ENCODE data around the gene TAS2R10. TPM values are rescaled to one million over a fixed set of nuclear protein-coding genes. Genes with fewer than 3 reads are reported as not detected.

TAS2R10 gene
- total RNA-seq, 4 donors from 2014 or later = 0.68 to 1.1 (median 0.75) TPM

GRCh38 chr12:10779103-10779502 is 47.1 kb downstream of the TAS2R10 start:
- H3K4me3 ChIP-seq = no peak overlapping the region
- TF ChIP-seq POLR2A (IDR thresholded peaks at IDR 0.05) = no peak
- H3K4me1 ChIP-seq = no peaks in the 10 kb centered on the region
- 87% methylated on average over 2 of the region's 2 CpGs for WGBS
- H3K27ac ChIP-seq = no peak overlapping the region
- H3K36me3 ChIP-seq = no peaks in the 10 kb centered on the region
- H3K9me3 ChIP-seq = no peaks in the 10 kb centered on the region
- H3K27me3 ChIP-seq = peaks cover 4% of the 10 kb centered on the region
- no peak for DNase-seq (ENCODE audit: low spot score in 2 of 2)

Other genes with a start within 250 kb of the TAS2R10 start
- gene MAGOHB, start 212.7 kb downstream of the TAS2R10 start, total RNA-seq = 10 to 100 TPM in 2 of 4 donors, 1 to 10 TPM in 2; 6.0 to 27.8 (median 10.3) TPM
- gene STYK1, start 152.3 kb downstream of the TAS2R10 start, total RNA-seq = 1 to 10 TPM; 1.0 to 2.3 (median 1.2) TPM
- 100 to 1,000 TPM; 610 to 832 (median 677) TPM for gene YBX3, start 103.0 kb downstream of the TAS2R10 start, total RNA-seq
- gene TAS2R7, start 23.7 kb downstream of the TAS2R10 start, total RNA-seq = not detected
- gene TAS2R8, start 19.1 kb downstream of the TAS2R10 start, total RNA-seq = not detected
- not detected for gene TAS2R9, start 16.2 kb downstream of the TAS2R10 start, total RNA-seq
- gene PRR4, start 23.1 kb upstream of the TAS2R10 start, total RNA-seq = 100 to 1,000 TPM in 2 of 4 donors, 10 to 100 TPM in 2; 37.1 to 399 (median 124) TPM
- gene PRH1, start 57.9 kb upstream of the TAS2R10 start, total RNA-seq = 10 to 100 TPM in 3 of 4 donors, 1 to 10 TPM in 1; 8.8 to 51.3 (median 20.0) TPM
- gene TAS2R13, start 83.2 kb upstream of the TAS2R10 start, total RNA-seq = 1 to 10 TPM in 2 of 4 donors, under 1 TPM in 2; 0.38 to 2.6 (median 1.7) TPM
- gene PRH2, start 102.9 kb upstream of the TAS2R10 start, total RNA-seq = 1 to 10 TPM in 1 of 4 donors, not detected in 3; 2.1 TPM
- gene TAS2R14, start 112.9 kb upstream of the TAS2R10 start, total RNA-seq = 1 to 10 TPM in 2 of 4 donors, under 1 TPM in 2; 0.23 to 3.5 (median 1.7) TPM
- 1 to 10 TPM in 1 of 4 donors, under 1 TPM in 1, not detected in 2; 0.89 to 4.8 TPM for gene TAS2R50, start 160.6 kb upstream of the TAS2R10 start, total RNA-seq
- gene TAS2R20, start 171.9 kb upstream of the TAS2R10 start, total RNA-seq = 1 to 10 TPM in 3 of 4 donors, not detected in 1; 1.0 to 4.1 (median 2.6) TPM
- gene TAS2R19, start 196.3 kb upstream of the TAS2R10 start, total RNA-seq = 1 to 10 TPM in 2 of 4 donors, not detected in 2; 2.5 to 9.3 TPM
- 1 to 10 TPM in 2 of 4 donors, under 1 TPM in 1, not detected in 1; 0.55 to 8.3 (median 3.5) TPM for gene TAS2R31, start 205.0 kb upstream of the TAS2R10 start, total RNA-seq
- 1 to 10 TPM in 3 of 4 donors, not detected in 1; 1.2 to 8.9 (median 2.0) TPM for gene TAS2R46, start 235.9 kb upstream of the TAS2R10 start, total RNA-seq